Gastrocnemius medialis (tissue), 4 donors: Measurements from ENCODE around the gene TMF1. TPM values are rescaled to one million over a fixed set of nuclear protein-coding genes. Genes with fewer than 3 reads are reported as not detected.

Experiments
- ATAC-seq, 2 donors: fragments of 150-250 bp; one replicate each; pipeline ENCODE4 v1.9.1; 2016
- DNase-seq, 2 donors: peaks; one replicate each; pipeline ENCODE4 v3.0.0-alpha.2; 2019
- H3K27ac ChIP-seq, 4 donors: fragments of 200-600 bp; sonication (generic); 1 replicate in 1 of 4; 2 replicates in 3 of 4; pipeline ENCODE4 v1.5.1; 2016 to 2018; ENCODE audit warnings: mild to moderate bottlenecking in 2 of 4, moderate library complexity in 1 of 4
- H3K27me3 ChIP-seq, 3 donors: fragments of 200-600 bp; sonication (generic) in 2 of 3; 1 replicate in 1 of 3; 2 replicates in 2 of 3; pipeline versions ENCODE4 v1.5.1 to v1.6.0; 2016 to 2019; ENCODE audit warnings: mild to moderate bottlenecking in 1 of 3, moderate library complexity in 1 of 3
- H3K36me3 ChIP-seq, 2 donors: fragments of 200-600 bp; sonication (generic) in 1 of 2; one replicate each; pipeline ENCODE4 v1.5.1; 2017 to 2018
- H3K4me1 ChIP-seq, 2 donors: fragments of 200-600 bp; sonication (generic) in 1 of 2; one replicate each; pipeline ENCODE4 v1.5.1; 2016 to 2017; ENCODE audit warnings: mild to moderate bottlenecking in 2 of 2
- H3K4me3 ChIP-seq, 4 donors: fragments of 200-600 bp; sonication (generic) in 3 of 4; 1 replicate in 1 of 4; 2 replicates in 3 of 4; pipeline ENCODE4 v1.5.1; 2016 to 2019; ENCODE audit warnings: mild to moderate bottlenecking in 2 of 4
- H3K9me3 ChIP-seq, 3 donors: fragments of 200-600 bp; sonication (generic) in 2 of 3; 1 replicate in 1 of 3; 2 replicates in 2 of 3; pipeline ENCODE4 v1.5.1; 2016 to 2019
- POLR2A ChIP-seq, 2 donors: fragments of 450-650 bp; IDR thresholded peaks; one replicate each; pipeline ENCODE4 v1.6.1; 2017; ENCODE audit warnings: antibody characterized with exemption in 2 of 2, mild to moderate bottlenecking in 2 of 2, moderate library complexity in 2 of 2
- in situ Hi-C, 4 donors: fragments of 200-750 bp; cut with MboI; loops; one replicate each; pipeline versions ENCODE4 v1.15.0 to v1.8.0; 2017; ENCODE audit warnings: low sequenced_read_pairs in 4 of 4
- intact Hi-C: fragments of 100-400 bp; cut with DNase I; formaldehyde crosslinking; loops from one replicate; pipeline ENCODE4 v1.15.1; 2023; ENCODE audit warnings: low total_unique reads
- total RNA-seq, 4 donors: library from RNA; depleted of rRNA; stranded (reverse); fragments of >200 nt; gene quantifications; one replicate each; pipeline versions ENCODE4 v1.1.0 to v1.2.3, GENCODE V29; 2016
- TF ChIP-seq, protein P1 (sequence below), 5 experiments: fragments of 450-650 bp in 3 of 5; fragments of 200-600 bp in 2 of 5; sonication (generic) in 2 of 5; IDR thresholded peaks in 4 of 5; conservative IDR thresholded peaks in 1 of 5; 1 replicate in 4 of 5; 2 replicates in 1 of 5; pipeline ENCODE4 v1.5.1; 2016 to 2019; ENCODE audit warnings: antibody characterized with exemption in 5 of 5, mild to moderate bottlenecking in 3 of 5, moderate library complexity in 3 of 5

TMF1 gene
- total RNA-seq, 4 donors from 2014 or later, result 27.0 to 49.6 (median 33.5) TPM

- H3K27ac ChIP-seq, result no peak overlapping the region
- no peak overlapping the region for H3K4me3 ChIP-seq
- DNase-seq (no peak), ATAC-seq (no peak)
- in situ Hi-C loops (no loop called here), intact Hi-C loops (no loop called here)
- peaks cover 0 to 50% of the 10 kb centered on the region in 2 donors for H3K36me3 ChIP-seq
- H3K27me3 ChIP-seq, result no peaks in the 10 kb centered on the region
- no peaks in the 10 kb centered on the region for H3K9me3 ChIP-seq
- H3K4me1 ChIP-seq, result no peaks in the 10 kb centered on the region
- no peak for TF ChIP-seq POLR2A (IDR thresholded peaks at IDR 0.05)
- TF ChIP-seq, protein P1, sequence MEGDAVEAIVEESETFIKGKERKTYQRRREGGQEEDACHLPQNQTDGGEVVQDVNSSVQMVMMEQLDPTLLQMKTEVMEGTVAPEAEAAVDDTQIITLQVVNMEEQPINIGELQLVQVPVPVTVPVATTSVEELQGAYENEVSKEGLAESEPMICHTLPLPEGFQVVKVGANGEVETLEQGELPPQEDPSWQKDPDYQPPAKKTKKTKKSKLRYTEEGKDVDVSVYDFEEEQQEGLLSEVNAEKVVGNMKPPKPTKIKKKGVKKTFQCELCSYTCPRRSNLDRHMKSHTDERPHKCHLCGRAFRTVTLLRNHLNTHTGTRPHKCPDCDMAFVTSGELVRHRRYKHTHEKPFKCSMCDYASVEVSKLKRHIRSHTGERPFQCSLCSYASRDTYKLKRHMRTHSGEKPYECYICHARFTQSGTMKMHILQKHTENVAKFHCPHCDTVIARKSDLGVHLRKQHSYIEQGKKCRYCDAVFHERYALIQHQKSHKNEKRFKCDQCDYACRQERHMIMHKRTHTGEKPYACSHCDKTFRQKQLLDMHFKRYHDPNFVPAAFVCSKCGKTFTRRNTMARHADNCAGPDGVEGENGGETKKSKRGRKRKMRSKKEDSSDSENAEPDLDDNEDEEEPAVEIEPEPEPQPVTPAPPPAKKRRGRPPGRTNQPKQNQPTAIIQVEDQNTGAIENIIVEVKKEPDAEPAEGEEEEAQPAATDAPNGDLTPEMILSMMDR (IDR thresholded peaks at IDR 0.05 in 4 of 5, conservative IDR thresholded peaks at IDR 0.05 in 1 of 5), result no peak
These were observed 14.0 kb upstream of the TMF1 start for GRCh38 chr3:69066121-69066520.

- no peaks in the 10 kb centered on the region for H3K27me3 ChIP-seq
- TF ChIP-seq POLR2A (IDR thresholded peaks at IDR 0.05), result no peak
- TF ChIP-seq, protein P1 (IDR thresholded peaks at IDR 0.05 in 4 of 5, conservative IDR thresholded peaks at IDR 0.05 in 1 of 5), result no peak
These were observed 13.3 kb upstream of the TMF1 start for GRCh38 chr3:69065318-69065964.

DNA sequence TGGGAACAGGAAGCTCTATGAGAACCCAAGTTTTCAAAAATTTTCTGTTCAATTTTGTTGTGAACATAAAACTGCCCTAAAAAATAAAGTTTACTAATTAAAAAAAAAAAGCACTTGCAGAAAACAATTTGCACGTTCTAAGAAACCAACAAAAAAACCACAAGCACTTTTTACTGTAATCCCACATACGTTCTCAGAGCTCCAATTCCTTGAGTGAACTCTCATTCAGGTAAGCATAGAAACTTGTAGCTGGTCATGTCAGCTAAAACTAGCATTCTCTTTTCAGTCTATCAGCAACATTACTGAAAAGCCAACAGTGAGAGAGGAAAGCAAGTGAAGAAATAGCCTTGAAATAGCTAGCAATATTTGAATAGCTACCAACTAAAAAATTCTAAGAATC, 11.5 kb upstream of the TMF1 start:
- H3K9me3 ChIP-seq, result no peaks in the 10 kb centered on the region
- intact Hi-C loops, result no loop called here
- H3K27ac ChIP-seq, result no peak overlapping the region
- in situ Hi-C loops, result no loop called here
- H3K4me3 ChIP-seq, result no peak overlapping the region
- no peak for TF ChIP-seq POLR2A (IDR thresholded peaks at IDR 0.05)
- TF ChIP-seq, protein P1 (IDR thresholded peaks at IDR 0.05 in 4 of 5, conservative IDR thresholded peaks at IDR 0.05 in 1 of 5), result no peak
- no peaks in the 10 kb centered on the region for H3K27me3 ChIP-seq
- peaks cover 0 to 61% of the 10 kb centered on the region in 2 donors for H3K36me3 ChIP-seq
- no peak for ATAC-seq
- DNase-seq, result no peak
- H3K4me1 ChIP-seq, result no peaks in the 10 kb centered on the region

More at GRCh38 chr3:69065318-69065964, 13.3 kb upstream of the TMF1 start:
- intact Hi-C loops (no loop called here), in situ Hi-C loops (no loop called here)
- no peaks in the 10 kb centered on the region for H3K4me1 ChIP-seq
- DNase-seq (no peak), ATAC-seq (no peak)
- no peak overlapping the region for H3K4me3 ChIP-seq
- H3K36me3 ChIP-seq, result peaks cover 0 to 50% of the 10 kb centered on the region in 2 donors
- no peak overlapping the region for H3K27ac ChIP-seq
- H3K9me3 ChIP-seq, result no peaks in the 10 kb centered on the region

DNA sequence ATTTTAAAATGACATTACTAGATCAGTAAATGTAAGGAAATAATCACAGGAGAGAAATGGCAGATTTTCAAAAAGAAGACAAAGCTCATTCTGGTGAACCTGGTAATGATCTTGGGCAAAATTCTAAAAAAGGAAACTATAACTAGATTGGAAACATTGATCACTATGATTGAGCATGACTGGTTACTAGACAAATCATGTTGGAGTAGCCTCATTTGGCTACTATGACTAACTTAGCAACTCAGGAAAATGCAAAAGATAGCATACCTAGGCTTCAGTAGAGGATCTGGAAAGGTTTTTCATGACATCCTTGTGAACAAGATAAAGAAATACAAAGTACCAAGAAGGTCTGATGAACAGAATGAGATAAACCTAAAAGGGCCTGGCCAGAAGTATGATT, 7.6 kb upstream of the TMF1 start:
- DNase-seq (no peak), ATAC-seq (no peak)
- H3K4me1 ChIP-seq, result no peaks in the 10 kb centered on the region
- in situ Hi-C loops (no loop called here), intact Hi-C loops (no loop called here)
- H3K4me3 ChIP-seq, result no peak overlapping the region
- no peak overlapping the region for H3K27ac ChIP-seq
- peaks cover 0 to 79% of the 10 kb centered on the region in 2 donors for H3K36me3 ChIP-seq
- H3K27me3 ChIP-seq, result no peaks in the 10 kb centered on the region
- TF ChIP-seq POLR2A (IDR thresholded peaks at IDR 0.05), result no peak
- TF ChIP-seq, protein P1 (IDR thresholded peaks at IDR 0.05 in 4 of 5, conservative IDR thresholded peaks at IDR 0.05 in 1 of 5), result no peak
- no peaks in the 10 kb centered on the region for H3K9me3 ChIP-seq

- no peak overlapping the region for H3K4me3 ChIP-seq
- no peak for DNase-seq
- H3K36me3 ChIP-seq, result peaks cover 0 to 80% of the 10 kb centered on the region in 2 donors
- no peaks in the 10 kb centered on the region for H3K9me3 ChIP-seq
- H3K27ac ChIP-seq, result no peak overlapping the region
- intact Hi-C loops, result no loop called here
- H3K4me1 ChIP-seq, result no peaks in the 10 kb centered on the region
- in situ Hi-C loops, result no loop called here
- no peaks in the 10 kb centered on the region for H3K27me3 ChIP-seq
- no peak for ATAC-seq
- TF ChIP-seq, protein P1 (IDR thresholded peaks at IDR 0.05 in 4 of 5, conservative IDR thresholded peaks at IDR 0.05 in 1 of 5), result no peak
- no peak for TF ChIP-seq POLR2A (IDR thresholded peaks at IDR 0.05)
These were observed 6.8 kb upstream of the TMF1 start for GRCh38 chr3:69058947-69059224.
